Cardiac muscle cell (in vitro differentiated cells and primary cell): ENCODE measurements around the gene TNIK. TPM values are rescaled to one million over a fixed set of nuclear protein-coding genes. Genes with fewer than 3 reads are reported as not detected.

Source experiments
- DNase-seq, 2 donors: peaks; one replicate each; pipeline versions ENCODE4 v3.0.0 to v3.0.0-alpha.2; 2010 to 2017; ENCODE audit warnings: low read depth in 1 of 2, low spot score in 1 of 2
- H3K27ac ChIP-seq: fragments of 200-600 bp; sonication (generic); 2 replicates; pipeline ENCODE4 v1.5.1; 2016
- H3K27me3 ChIP-seq: fragments of 200-600 bp; sonication (generic); 2 replicates; pipeline ENCODE4 v1.6.0; 2016; ENCODE audit warnings: control low read depth
- H3K36me3 ChIP-seq: fragments of 200-600 bp; sonication (generic); 2 replicates; pipeline ENCODE4 v1.5.1; 2016; ENCODE audit warnings: control low read depth
- H3K4me1 ChIP-seq: fragments of 200-600 bp; sonication (generic); 2 replicates; pipeline ENCODE4 v1.8.1; 2017; ENCODE audit warnings: low read depth, mild to moderate bottlenecking, mixed run types
- H3K4me3 ChIP-seq: fragments of 200-600 bp; sonication (generic); 2 replicates; pipeline ENCODE4 v1.5.1; 2016; ENCODE audit warnings: mild to moderate bottlenecking
- H3K9me3 ChIP-seq: fragments of 200-600 bp; sonication (generic); 2 replicates; pipeline ENCODE4 v1.5.1; 2017; ENCODE audit warnings: low read depth, mild to moderate bottlenecking, control low read depth
- CTCF ChIP-seq: IDR thresholded peaks from 2 replicates; pipeline ENCODE4 v1.5.1; 2012; ENCODE audit warnings: low read depth, mild to moderate bottlenecking, low read length
- polyA plus RNA-seq: library from polyadenylated mRNA; unstranded; fragments of >200 nt; fragmentation: Nextera tagmentation; extraction: Ambion mirVana; gene quantifications from 2 replicates; pipeline ENCODE4 v1.2.1, GENCODE V29; 2016
- total RNA-seq: library from RNA; depleted of rRNA; stranded (reverse); fragments of >200 nt; gene quantifications from 2 replicates; pipeline ENCODE4 v1.2.3, GENCODE V29; 2016

The TNIK gene
- total and polyA plus RNA-seq, 2 experiments from 2014 or later: 32.8 to 55.1 TPM

- Histone ChIP-seq H3K27me3 (no peaks in the 10 kb centered on the region), H3K36me3 (no peaks in the 10 kb centered on the region), H3K9me3 (no peaks in the 10 kb centered on the region), H3K27ac (peak overlapping the region; percentile 25), H3K4me1 (peaks cover 15% of the 10 kb centered on the region), H3K4me3 (no peak overlapping the region)
- no peak for DNase-seq
- no peak for TF ChIP-seq CTCF
These were observed 182.5 kb downstream of the TNIK start for GRCh38 chr3:171277456-171278298.

- Histone ChIP-seq H3K27me3 (no peaks in the 10 kb centered on the region), H3K27ac (no peak overlapping the region), H3K4me3 (no peak overlapping the region), H3K4me1 (peaks cover 13% of the 10 kb centered on the region), H3K36me3 (no peaks in the 10 kb centered on the region), H3K9me3 (no peaks in the 10 kb centered on the region)
- no peak for DNase-seq
- no peak for TF ChIP-seq CTCF
These were observed 183.3 kb downstream of the TNIK start for GRCh38 chr3:171276923-171277322.

- TF ChIP-seq CTCF: no peak
- no peak overlapping the region for H3K4me3 ChIP-seq
- no peaks in the 10 kb centered on the region for H3K9me3 ChIP-seq
- no peaks in the 10 kb centered on the region for H3K36me3 ChIP-seq
- no peak overlapping the region for H3K27ac ChIP-seq
- no peak for DNase-seq
- H3K27me3 ChIP-seq: no peaks in the 10 kb centered on the region
- H3K4me1 ChIP-seq: peaks cover 12% of the 10 kb centered on the region
These were observed 186.0 kb downstream of the TNIK start for GRCh38 chr3:171274222-171274621.

GRCh38 chr3:171270541-171270940, 189.7 kb downstream of the TNIK start:
- DNase-seq: no peak
- Histone ChIP-seq H3K27me3 (no peaks in the 10 kb centered on the region), H3K4me3 (no peak overlapping the region), H3K4me1 (peaks cover 13% of the 10 kb centered on the region), H3K36me3 (no peaks in the 10 kb centered on the region), H3K27ac (no peak overlapping the region), H3K9me3 (no peaks in the 10 kb centered on the region)
- TF ChIP-seq CTCF: no peak

GRCh38 chr3:171269542-171269941, 190.7 kb downstream of the TNIK start:
- no peaks in the 10 kb centered on the region for H3K27me3 ChIP-seq
- H3K4me1 ChIP-seq: peaks cover 13% of the 10 kb centered on the region
- H3K9me3 ChIP-seq: no peaks in the 10 kb centered on the region
- H3K27ac ChIP-seq: no peak overlapping the region
- H3K4me3 ChIP-seq: no peak overlapping the region
- no peak for DNase-seq
- no peak for TF ChIP-seq CTCF
- H3K36me3 ChIP-seq: no peaks in the 10 kb centered on the region
